GM21576 (cell line): Measurements from ENCODE around the gene CUL3.

Experiments used
- ATAC-seq: cut with Tn5 transposase; IDR thresholded peaks from one replicate; pipeline ENCODE4 v1.9.1; 2021; ENCODE audit warnings: mild to moderate bottlenecking, moderate library complexity; ENCODE audit not compliant: unreplicated experiment

CUL3 gene

DNA sequence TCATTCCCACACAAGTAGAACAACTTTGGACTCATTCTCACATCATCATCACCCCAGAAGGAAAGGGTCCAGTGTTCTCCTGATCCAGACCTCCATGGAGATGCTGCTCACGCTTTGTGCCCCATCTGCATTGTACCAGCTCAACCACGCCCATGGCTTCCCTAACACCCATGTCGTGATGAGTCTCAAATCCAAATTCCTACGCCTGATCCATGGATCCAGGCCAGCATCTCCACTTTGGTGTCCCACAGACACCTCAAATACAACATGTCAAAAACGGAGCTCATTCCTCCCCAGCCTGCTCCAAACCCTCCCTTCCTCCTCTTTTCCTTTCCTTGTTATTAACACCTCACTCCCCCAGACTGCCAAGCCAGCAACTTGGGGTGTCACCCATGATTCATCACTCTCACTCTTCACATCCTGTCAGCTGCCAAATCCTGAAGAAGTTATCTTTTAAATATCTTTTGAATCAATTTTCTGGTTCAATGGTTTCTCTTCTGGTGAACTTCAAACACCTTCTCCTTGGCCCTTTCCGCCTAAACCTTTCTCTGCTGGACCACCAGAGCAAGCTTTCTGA is 153.1 kb downstream of the CUL3 start:
- ATAC-seq: no peak

DNA sequence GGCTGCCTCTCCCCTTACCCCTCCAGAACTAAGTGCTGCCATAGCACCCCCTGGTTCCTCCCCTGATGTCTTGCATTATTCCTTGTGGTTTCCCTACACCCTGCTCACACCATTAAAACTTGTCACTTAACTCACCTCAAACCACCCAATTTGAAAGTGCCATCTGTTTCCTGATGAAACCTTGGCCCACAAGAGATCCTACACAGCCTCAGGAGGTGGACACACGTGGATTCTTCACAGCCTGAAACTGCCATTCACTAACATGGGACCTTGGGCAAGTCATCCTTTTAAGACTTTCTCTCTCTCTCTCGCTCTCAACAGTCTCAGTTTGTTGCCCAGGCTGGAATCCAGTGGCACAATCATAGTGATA is 155.7 kb downstream of the CUL3 start:
- no peak for ATAC-seq

DNA sequence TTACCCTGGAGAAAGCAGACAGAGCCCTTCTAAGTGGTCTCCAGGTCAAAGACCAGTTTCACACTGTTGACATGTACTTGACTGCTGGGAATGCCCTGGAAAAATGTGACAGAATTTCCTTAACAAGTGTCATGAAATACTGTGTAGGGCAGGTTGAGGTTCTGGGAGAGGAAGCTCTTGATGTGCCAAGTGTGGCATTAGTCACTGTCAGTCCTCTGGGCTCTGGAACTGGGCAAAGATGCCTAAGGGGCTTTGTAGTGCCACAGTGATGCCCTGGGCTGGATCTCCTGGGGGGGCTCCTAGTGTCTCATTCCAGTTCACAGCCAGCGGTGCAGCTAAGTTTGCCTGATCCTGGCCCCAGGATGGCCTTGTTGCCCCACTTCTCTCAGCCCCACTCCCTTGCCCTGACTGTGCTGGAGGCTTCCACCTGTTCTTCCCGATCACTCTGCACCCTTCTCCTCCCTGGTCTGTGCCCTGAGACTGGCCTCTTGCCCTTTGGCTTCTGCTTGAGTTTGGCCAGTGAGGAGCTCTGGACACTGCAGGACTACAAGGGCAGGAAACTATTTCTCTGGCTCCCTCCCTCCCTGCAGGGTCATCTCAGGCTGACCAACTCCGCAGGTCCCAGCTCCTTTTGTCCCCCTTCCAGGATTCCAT is 156.2 kb downstream of the CUL3 start:
- ATAC-seq: no peak

DNA sequence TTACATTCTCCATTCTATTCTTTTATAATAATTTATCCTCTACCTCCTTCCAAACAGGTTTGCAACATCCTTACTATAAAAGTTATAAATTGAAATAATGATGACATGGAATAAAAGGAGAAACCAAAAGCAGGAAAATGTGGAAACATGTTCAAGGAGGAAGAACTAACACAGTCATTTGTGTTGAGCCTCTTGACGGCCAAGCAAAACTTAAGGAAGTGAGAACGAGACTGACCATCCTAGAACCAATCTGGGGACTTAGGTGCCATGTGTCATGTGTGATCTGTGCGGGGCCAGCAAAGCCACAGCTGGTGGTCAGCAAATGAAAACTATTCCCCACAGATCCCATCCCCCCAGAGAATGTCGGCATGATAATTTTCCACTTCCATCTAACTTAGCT is 157.7 kb downstream of the CUL3 start:
- ATAC-seq: no peak

DNA sequence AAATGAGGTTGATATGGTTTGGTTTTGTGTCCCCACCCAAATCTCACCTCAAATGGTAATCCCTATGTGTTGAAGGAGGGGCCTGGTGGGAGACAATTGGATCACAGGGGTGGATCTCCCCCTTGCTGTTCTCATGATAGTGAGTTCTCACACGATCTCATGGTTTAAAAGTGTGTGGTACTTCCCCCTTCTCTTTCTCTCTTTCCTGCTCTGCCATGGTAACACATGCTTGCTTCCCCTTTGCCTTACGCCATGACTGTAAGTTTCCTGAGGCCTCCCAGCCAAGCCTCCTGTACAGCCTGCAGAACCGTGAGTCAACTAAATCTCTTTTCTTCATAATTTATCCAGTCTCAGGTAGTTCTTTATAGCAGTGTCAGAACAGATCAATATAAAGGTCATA is 158.5 kb downstream of the CUL3 start:
- ATAC-seq: no peak

DNA sequence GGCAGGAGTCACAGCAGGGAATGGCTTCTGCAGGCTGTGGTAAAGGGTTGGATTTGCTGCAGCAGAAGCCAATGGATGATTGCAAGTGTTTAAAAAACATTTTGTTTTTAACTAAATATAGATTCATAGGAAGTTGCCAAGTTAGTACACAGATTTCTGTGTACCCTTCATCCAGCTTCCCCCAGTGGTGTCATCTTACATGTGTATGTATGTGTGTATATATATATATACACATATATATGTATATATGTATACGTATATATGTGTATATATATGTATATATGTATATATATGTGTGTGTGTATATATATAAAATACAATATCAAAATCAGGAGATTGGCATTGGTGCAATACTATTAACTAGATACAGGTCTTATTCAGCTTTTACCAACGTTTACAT is 164.1 kb downstream of the CUL3 start:
- ATAC-seq: no peak
